Measurements from ENCODE around the gene PRKAR1B.

- TF ChIP-seq CTCF (IDR thresholded peaks at IDR 0.05): no peak
- TF ChIP-seq POLR2AphosphoS5 (IDR thresholded peaks at IDR 0.05; ENCODE audit: low read depth, low read length): no peak
- no peak for TF ChIP-seq SIN3A (IDR thresholded peaks at IDR 0.05; ENCODE audit: borderline replicate concordance, insufficient read depth, low read depth, low read length)
Observed at GRCh38 chr7:584820-585219, 142.3 kb downstream of the PRKAR1B start.
